Parathyroid adenoma (tissue), 2 donors: ENCODE measurements around the gene ARHGAP26.
"Not testable (repeated sequence)": the region's sequence is repeated elsewhere in the genome, so short reads cannot be mapped to it uniquely, and the experiment has no call there.

ENCODE experiments used
- H2AFZ ChIP-seq: fragments of 300-600 bp; sonication (generic); one replicate; pipeline ENCODE4 v1.7.0; 2017; ENCODE audit warnings: antibody characterized with exemption, mild to moderate bottlenecking
- H3K27ac ChIP-seq: fragments of 300-600 bp; sonication (generic); one replicate; pipeline ENCODE4 v1.7.0; 2017
- H3K27me3 ChIP-seq: fragments of 300-600 bp; sonication (generic); one replicate; pipeline ENCODE4 v1.7.0; 2017; ENCODE audit warnings: low read length; ENCODE audit not compliant: control insufficient read depth, insufficient read depth
- H3K36me3 ChIP-seq: fragments of 300-600 bp; sonication (generic); one replicate; pipeline ENCODE4 v1.7.0; 2017; ENCODE audit warnings: low read length; ENCODE audit not compliant: control insufficient read depth, insufficient read depth
- H3K4me1 ChIP-seq: fragments of 300-600 bp; sonication (generic); one replicate; pipeline ENCODE4 v1.7.0; 2017; ENCODE audit warnings: control low read depth
- H3K4me2 ChIP-seq: fragments of 300-600 bp; sonication (generic); one replicate; pipeline ENCODE4 v1.7.0; 2017; ENCODE audit warnings: low read length
- H3K4me3 ChIP-seq: fragments of 300-600 bp; sonication (generic); one replicate; pipeline ENCODE4 v1.7.0; 2017; ENCODE audit warnings: low read depth, low read length
- H3K79me2 ChIP-seq: fragments of 300-600 bp; sonication (generic); one replicate; pipeline ENCODE4 v1.7.0; 2017; ENCODE audit warnings: control low read depth
- H3K9ac ChIP-seq: fragments of 300-600 bp; sonication (generic); one replicate; pipeline ENCODE4 v1.7.0; 2017; ENCODE audit warnings: mild to moderate bottlenecking
- H3K9me3 ChIP-seq: fragments of 300-600 bp; sonication (generic); one replicate; pipeline ENCODE4 v1.7.0; 2017; ENCODE audit warnings: low read length; ENCODE audit not compliant: control insufficient read depth
- CTCF ChIP-seq: fragments of 300-600 bp; sonication (generic); IDR thresholded peaks from one replicate; pipeline ENCODE4 v1.7.0; 2017; ENCODE audit warnings: antibody characterized with exemption, mild to moderate bottlenecking
- donor health status: primary hyperparathyroidism.

ARHGAP26 gene

DNA sequence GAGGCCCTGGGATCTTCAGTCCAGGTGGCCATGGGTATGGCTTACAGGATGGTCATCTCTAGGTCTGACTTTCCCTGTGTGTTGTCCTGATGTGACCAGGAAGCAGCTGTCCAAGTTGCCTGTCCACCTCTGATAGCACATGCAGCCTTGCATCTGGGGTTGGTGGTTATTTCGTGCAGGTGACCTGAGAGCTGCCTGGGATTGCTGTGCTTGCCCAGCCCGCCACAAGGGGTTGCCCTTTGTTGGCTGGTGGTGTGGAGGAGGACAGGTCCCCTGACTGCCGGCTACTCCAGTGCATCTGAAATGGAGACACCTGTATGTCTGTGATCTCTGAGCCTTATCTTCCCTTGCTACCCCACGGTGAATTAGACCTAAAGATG, 212.6 kb downstream of the ARHGAP26 start:
- Histone ChIP-seq H3K36me3 (no peaks in the 10 kb centered on the region), H3K4me3 (no peak overlapping the region), H3K4me1 (no peaks in the 10 kb centered on the region), H3K4me2 (no peak overlapping the region), H3K79me2 (no peaks in the 10 kb centered on the region), H3K27me3 (no peaks in the 10 kb centered on the region), H3K9ac (no peak overlapping the region), H2AFZ (no peak overlapping the region), H3K9me3 (no peaks in the 10 kb centered on the region), H3K27ac (no peak overlapping the region)
- TF ChIP-seq CTCF: no peak

GRCh38 chr5:142984011-142984410, 213.8 kb downstream of the ARHGAP26 start:
- Histone ChIP-seq H3K4me2 (no peak overlapping the region), H3K9ac (no peak overlapping the region), H3K4me3 (no peak overlapping the region), H3K27ac (no peak overlapping the region), H3K36me3 (no peaks in the 10 kb centered on the region), H3K27me3 (no peaks in the 10 kb centered on the region), H2AFZ (no peak overlapping the region), H3K79me2 (no peaks in the 10 kb centered on the region), H3K4me1 (no peaks in the 10 kb centered on the region), H3K9me3 (no peaks in the 10 kb centered on the region)
- no peak for TF ChIP-seq CTCF

- Histone ChIP-seq H3K27ac (no peak overlapping the region), H3K79me2 (no peaks in the 10 kb centered on the region), H3K27me3 (no peaks in the 10 kb centered on the region), H3K36me3 (no peaks in the 10 kb centered on the region), H3K4me2 (no peak overlapping the region), H2AFZ (no peak overlapping the region), H3K9ac (no peak overlapping the region), H3K4me1 (no peaks in the 10 kb centered on the region), H3K4me3 (no peak overlapping the region), H3K9me3 (no peaks in the 10 kb centered on the region)
- TF ChIP-seq CTCF: no peak
These were observed 214.3 kb downstream of the ARHGAP26 start for GRCh38 chr5:142984525-142984924.

DNA sequence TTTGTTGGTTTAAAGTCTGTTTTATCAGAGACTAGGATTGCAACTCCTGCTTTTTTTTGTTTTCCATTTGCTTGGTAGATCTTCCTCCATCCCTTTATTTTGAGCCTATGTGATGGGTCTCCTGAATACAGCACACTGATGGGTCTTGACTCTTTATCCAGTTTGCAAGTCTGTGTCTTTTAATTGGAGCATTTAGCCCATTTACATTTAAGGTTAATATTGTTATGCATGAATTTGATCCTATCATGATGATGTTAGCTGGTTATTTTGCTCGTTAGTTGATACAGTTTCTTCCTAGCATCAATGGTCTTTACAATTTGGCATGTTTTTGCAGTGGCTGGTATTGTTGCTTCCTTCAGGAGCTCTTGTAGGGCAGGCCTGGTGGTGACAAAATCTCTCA, 219.1 kb downstream of the ARHGAP26 start:
- H3K9me3 ChIP-seq, H3K9ac ChIP-seq, H3K4me1 ChIP-seq, H3K27me3 ChIP-seq, H3K4me3 ChIP-seq, H3K36me3 ChIP-seq, H3K79me2 ChIP-seq, H3K4me2 ChIP-seq, H3K27ac ChIP-seq, H2AFZ ChIP-seq: not testable (repeated sequence)

GRCh38 chr5:142990073-142990472, 219.9 kb downstream of the ARHGAP26 start:
- not testable (repeated sequence) for H3K79me2 ChIP-seq, H3K27me3 ChIP-seq, H3K9ac ChIP-seq, H3K36me3 ChIP-seq, H3K9me3 ChIP-seq, H3K4me2 ChIP-seq, H2AFZ ChIP-seq, H3K4me3 ChIP-seq, H3K4me1 ChIP-seq, H3K27ac ChIP-seq

- no peaks in the 10 kb centered on the region for H3K9me3 ChIP-seq
- H3K36me3 ChIP-seq: no peaks in the 10 kb centered on the region
- TF ChIP-seq CTCF: no peak
- no peak overlapping the region for H3K4me3 ChIP-seq
- H3K4me1 ChIP-seq: no peaks in the 10 kb centered on the region
- no peak overlapping the region for H3K4me2 ChIP-seq
- no peak overlapping the region for H3K27ac ChIP-seq
- H3K79me2 ChIP-seq: no peaks in the 10 kb centered on the region
- H3K9ac ChIP-seq: no peak overlapping the region
- H3K27me3 ChIP-seq: no peaks in the 10 kb centered on the region
- no peak overlapping the region for H2AFZ ChIP-seq
These were observed 224.0 kb downstream of the ARHGAP26 start for GRCh38 chr5:142994218-142994617.

DNA sequence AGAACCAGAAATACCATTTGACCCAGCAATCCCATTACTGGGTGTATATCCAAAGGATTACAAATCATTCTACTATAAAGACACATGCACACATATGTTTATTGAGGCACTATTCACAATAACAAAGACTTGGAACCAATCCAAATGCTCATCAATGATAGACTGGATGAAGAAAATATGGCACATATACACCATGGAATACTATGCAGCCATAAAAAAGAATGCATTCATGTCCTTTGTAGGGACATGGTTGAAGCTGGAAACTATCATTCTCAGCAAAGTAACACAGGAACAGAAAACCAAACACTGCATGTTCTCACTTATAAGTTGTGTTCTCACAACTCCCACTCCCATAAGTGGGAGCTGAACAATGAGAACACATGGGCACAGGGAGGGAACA, 225.4 kb downstream of the ARHGAP26 start:
- not testable (repeated sequence) for H3K9ac ChIP-seq, H3K27ac ChIP-seq, H3K4me1 ChIP-seq, H3K4me3 ChIP-seq, H3K79me2 ChIP-seq, H2AFZ ChIP-seq, H3K9me3 ChIP-seq, H3K36me3 ChIP-seq, H3K27me3 ChIP-seq, H3K4me2 ChIP-seq
